ENCODE data around the gene CLHC1. TPM values are rescaled to one million over a fixed set of nuclear protein-coding genes. Genes with fewer than 3 reads are reported as not detected.

The CLHC1 gene
- polyA plus RNA-seq, 1 of the 3 experiments (the other 2 are of a cell fraction), result 3.8 TPM

GRCh38 chr2:55245411-55245810 is 13.3 kb upstream of the CLHC1 start:
- DNase-seq, result no peak
- Histone ChIP-seq H3K9ac (no peak overlapping the region), H3K27ac (ENCODE audit: low read depth in 2 of 2, low read length in 1 of 2) (no peak overlapping the region), H3K9me2 (no peaks in the 10 kb centered on the region), H3K36me3 (replicated peaks in 1 of 2; ENCODE audit: control insufficient read depth in 1 of 2, insufficient read depth in 2 of 2, low read length in 1 of 2) (peaks cover 35 to 57% of the 10 kb centered on the region in 2 experiments), H3K4me2 (no peak overlapping the region), H3K27me3 (ENCODE audit: insufficient read depth) (no peaks in the 10 kb centered on the region), H3F3A (replicated peaks; ENCODE audit: insufficient read depth) (peaks cover 8% of the 10 kb centered on the region), H3K4me1 (ENCODE audit: control insufficient read depth in 1 of 2, insufficient read depth in 2 of 2, low read depth in 1 of 2, low read length in 1 of 2) (no peaks in the 10 kb centered on the region), H3K4me3 (ENCODE audit: low read depth in 2 of 2, low read length in 1 of 2) (no peak overlapping the region), H2AFZ (ENCODE audit: low read depth) (no peak overlapping the region), H3K79me2 (ENCODE audit: insufficient read depth) (no peaks in the 10 kb centered on the region), H4K20me1 (ENCODE audit: insufficient read depth) (no peaks in the 10 kb centered on the region), H3K9me3 (no peaks in the 10 kb centered on the region)
- ChIA-PET CTCF (no interaction called here), POLR2A (no interaction called here)
- 93% methylated on average over 5 of the region's 5 CpGs for WGBS (ENCODE audit: low lambda C conversion rate)
- TF ChIP-seq POLR2AphosphoS5 (IDR thresholded peaks at IDR 0.05; ENCODE audit: low read depth, low read length), result no peak
- TF ChIP-seq MEF2A (IDR thresholded peaks at IDR 0.05; ENCODE audit: borderline replicate concordance, low read depth), result no peak
- TF ChIP-seq MXI1 (IDR thresholded peaks at IDR 0.05; ENCODE audit: low read depth, low read length), result no peak
- no peak for TF ChIP-seq EP300 (IDR thresholded peaks at IDR 0.05; ENCODE audit: borderline replicate concordance in 1 of 2, low read depth in 1 of 2, low read length in 1 of 2)
- no peak for TF ChIP-seq USF2 (IDR thresholded peaks at IDR 0.05; ENCODE audit: borderline replicate concordance, low read depth, low read length)
- no peak for TF ChIP-seq SIN3A (IDR thresholded peaks at IDR 0.05; ENCODE audit: borderline replicate concordance, low read depth, low read length)
- TF ChIP-seq MAX (IDR thresholded peaks at IDR 0.05; ENCODE audit: low read depth), result no peak
- no peak for TF ChIP-seq YY1 (IDR thresholded peaks at IDR 0.05; ENCODE audit: low read depth)
- TF ChIP-seq CHD2 (IDR thresholded peaks at IDR 0.05; ENCODE audit: low read length, partially characterized antibody), result no peak
- TF ChIP-seq FOSL2 (IDR thresholded peaks at IDR 0.05; ENCODE audit: borderline replicate concordance, low read depth), result no peak

- no peaks in the 10 kb centered on the region for H3K9me3 ChIP-seq
- DNase-seq, result no peak
- ChIA-PET POLR2A (interaction anchor here (0.6 kb wide), 1 partner anchor 25 kb away, joined by 4 read pairs; no protein-coding TSS in a partner anchor), CTCF (no interaction called here)
- no peak overlapping the region for H3K4me3 ChIP-seq (ENCODE audit: low read depth in 2 of 2, low read length in 1 of 2)
- WGBS (ENCODE audit: low lambda C conversion rate), result 59% methylated on average over 1 of the region's 1 CpG
- no peak overlapping the region for H2AFZ ChIP-seq (ENCODE audit: low read depth)
- H3K79me2 ChIP-seq (ENCODE audit: insufficient read depth), result no peaks in the 10 kb centered on the region
- H3K9ac ChIP-seq, result no peak overlapping the region
- H4K20me1 ChIP-seq (ENCODE audit: insufficient read depth), result no peaks in the 10 kb centered on the region
- H3K27ac ChIP-seq (ENCODE audit: low read depth in 2 of 2, low read length in 1 of 2), result no peak overlapping the region
- no peak overlapping the region for H3K4me2 ChIP-seq
- H3K36me3 ChIP-seq (replicated peaks in 1 of 2; ENCODE audit: control insufficient read depth in 1 of 2, insufficient read depth in 2 of 2, low read length in 1 of 2), result peaks cover 47 to 62% of the 10 kb centered on the region in 2 experiments
- H3K4me1 ChIP-seq (ENCODE audit: control insufficient read depth in 1 of 2, insufficient read depth in 2 of 2, low read depth in 1 of 2, low read length in 1 of 2), result no peaks in the 10 kb centered on the region
- H3K27me3 ChIP-seq (ENCODE audit: insufficient read depth), result no peaks in the 10 kb centered on the region
- H3F3A ChIP-seq (replicated peaks; ENCODE audit: insufficient read depth), result peaks cover 29% of the 10 kb centered on the region
- H3K9me2 ChIP-seq, result no peaks in the 10 kb centered on the region
- no peak for TF ChIP-seq MEF2A (IDR thresholded peaks at IDR 0.05; ENCODE audit: borderline replicate concordance, low read depth)
- TF ChIP-seq MXI1 (IDR thresholded peaks at IDR 0.05; ENCODE audit: low read depth, low read length), result no peak
- TF ChIP-seq RXRA (IDR thresholded peaks at IDR 0.05; ENCODE audit: borderline replicate concordance, low read depth), result no peak
- TF ChIP-seq CTCF (IDR thresholded peaks at IDR 0.05), result no peak
- no peak for TF ChIP-seq SMC3 (IDR thresholded peaks at IDR 0.05; ENCODE audit: low read depth, low read length)
- TF ChIP-seq RAD21 (IDR thresholded peaks at IDR 0.05; ENCODE audit: low read length), result no peak
- no peak for TF ChIP-seq USF2 (IDR thresholded peaks at IDR 0.05; ENCODE audit: borderline replicate concordance, low read depth, low read length)
- TF ChIP-seq USF1 (IDR thresholded peaks at IDR 0.05; ENCODE audit: borderline replicate concordance, low read depth), result no peak
- TF ChIP-seq FOSL2 (IDR thresholded peaks at IDR 0.05; ENCODE audit: borderline replicate concordance, low read depth), result no peak
- no peak for TF ChIP-seq GABPA (IDR thresholded peaks at IDR 0.05; ENCODE audit: low read depth)
- TF ChIP-seq YY1 (IDR thresholded peaks at IDR 0.05; ENCODE audit: low read depth), result no peak
- TF ChIP-seq SIN3A (IDR thresholded peaks at IDR 0.05; ENCODE audit: borderline replicate concordance, low read depth, low read length), result no peak
- TF ChIP-seq PBX3 (IDR thresholded peaks at IDR 0.05), result no peak
- TF ChIP-seq JUND (IDR thresholded peaks at IDR 0.05), result no peak
- TF ChIP-seq POLR2AphosphoS5 (IDR thresholded peaks at IDR 0.05; ENCODE audit: low read depth, low read length), result no peak
- TF ChIP-seq IRF3 (IDR thresholded peaks at IDR 0.05; ENCODE audit: low read depth, low read length), result no peak
These were observed 10.5 kb upstream of the CLHC1 start for GRCh38 chr2:55242617-55243016.

All from SK-N-SH (cell line).